Measurements from ENCODE around the gene HTR2C. TPM values are rescaled to one million over a fixed set of nuclear protein-coding genes. Genes with fewer than 3 reads are reported as not detected.

HTR2C gene
- polyA plus RNA-seq, 2 of the 4 experiments (the other 2 are of a cell fraction), result not detected

- ATAC-seq (no peak), FAIRE-seq (peak; percentile 13)
- CTCF ChIA-PET, result no interaction called here
Measured at GRCh38 chrX:114774691-114775090, 190.8 kb downstream of the HTR2C start.

GRCh38 chrX:114782925-114783324 is 199.0 kb downstream of the HTR2C start:
- ATAC-seq (no peak), DNase-seq (ENCODE audit: low read depth in 1 of 2, low spot score in 1 of 2) (no peak), FAIRE-seq (peak; percentile 23)
- POLR2A ChIA-PET, result no interaction called here
- WGBS (ENCODE audit: missing lambda C conversion rate), result 0% methylated on average over 1 of the region's 1 CpG
- CTCF ChIA-PET, result no interaction called here
- Histone ChIP-seq H3K4me1 (no peaks in the 10 kb centered on the region), H3K27ac (no peak overlapping the region), H3K9me3 (no peaks in the 10 kb centered on the region), H3K4me3 (no peak overlapping the region), H3K4me2 (no peak overlapping the region)
- TF ChIP-seq, protein P1, sequence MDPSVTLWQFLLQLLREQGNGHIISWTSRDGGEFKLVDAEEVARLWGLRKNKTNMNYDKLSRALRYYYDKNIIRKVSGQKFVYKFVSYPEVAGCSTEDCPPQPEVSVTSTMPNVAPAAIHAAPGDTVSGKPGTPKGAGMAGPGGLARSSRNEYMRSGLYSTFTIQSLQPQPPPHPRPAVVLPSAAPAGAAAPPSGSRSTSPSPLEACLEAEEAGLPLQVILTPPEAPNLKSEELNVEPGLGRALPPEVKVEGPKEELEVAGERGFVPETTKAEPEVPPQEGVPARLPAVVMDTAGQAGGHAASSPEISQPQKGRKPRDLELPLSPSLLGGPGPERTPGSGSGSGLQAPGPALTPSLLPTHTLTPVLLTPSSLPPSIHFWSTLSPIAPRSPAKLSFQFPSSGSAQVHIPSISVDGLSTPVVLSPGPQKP (IDR thresholded peaks at IDR 0.05; ENCODE audit: low read depth, low read length), result no peak
- TF ChIP-seq, protein P2, sequence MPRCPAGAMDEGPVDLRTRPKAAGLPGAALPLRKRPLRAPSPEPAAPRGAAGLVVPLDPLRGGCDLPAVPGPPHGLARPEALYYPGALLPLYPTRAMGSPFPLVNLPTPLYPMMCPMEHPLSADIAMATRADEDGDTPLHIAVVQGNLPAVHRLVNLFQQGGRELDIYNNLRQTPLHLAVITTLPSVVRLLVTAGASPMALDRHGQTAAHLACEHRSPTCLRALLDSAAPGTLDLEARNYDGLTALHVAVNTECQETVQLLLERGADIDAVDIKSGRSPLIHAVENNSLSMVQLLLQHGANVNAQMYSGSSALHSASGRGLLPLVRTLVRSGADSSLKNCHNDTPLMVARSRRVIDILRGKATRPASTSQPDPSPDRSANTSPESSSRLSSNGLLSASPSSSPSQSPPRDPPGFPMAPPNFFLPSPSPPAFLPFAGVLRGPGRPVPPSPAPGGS (IDR thresholded peaks at IDR 0.05), result no peak
- TF ChIP-seq GATA3 (IDR thresholded peaks at IDR 0.05; ENCODE audit: borderline replicate concordance) (no peak), KDM1A (IDR thresholded peaks at IDR 0.05; ENCODE audit: low read depth) (no peak), MAX (IDR thresholded peaks at IDR 0.05) (no peak), MAZ (IDR thresholded peaks at IDR 0.05; ENCODE audit: borderline replicate concordance, low read depth, low read length) (no peak), NPAS2 (CRISPR knock-in tag; IDR thresholded peaks at IDR 0.05; ENCODE audit: borderline replicate concordance) (no peak), CHD4 (IDR thresholded peaks at IDR 0.05; ENCODE audit: borderline replicate concordance) (no peak), CBX8 (IDR thresholded peaks at IDR 0.05) (no peak), ZFP36 (IDR thresholded peaks at IDR 0.05; ENCODE audit: borderline replicate concordance, partially characterized antibody) (no peak), ZC3H11A (IDR thresholded peaks at IDR 0.05) (no peak), FOSB (CRISPR knock-in tag; IDR thresholded peaks at IDR 0.05) (no peak), TFCP2L1 (CRISPR knock-in tag; IDR thresholded peaks at IDR 0.05) (no peak), JUNB (IDR thresholded peaks at IDR 0.05) (no peak)

More at GRCh38 chrX:114774691-114775090, 190.8 kb downstream of the HTR2C start:
- POLR2A ChIA-PET, result no interaction called here
- Histone ChIP-seq H3K4me2 (no peak overlapping the region), H3K27ac (no peak overlapping the region), H3K4me1 (no peaks in the 10 kb centered on the region), H3K4me3 (no peak overlapping the region), H3K9me3 (no peaks in the 10 kb centered on the region)
- no peak for DNase-seq (ENCODE audit: low read depth in 1 of 2, low spot score in 1 of 2)
- WGBS (ENCODE audit: missing lambda C conversion rate), result 17% methylated on average over 1 of the region's 1 CpG
- TF ChIP-seq HMGXB4 (CRISPR knock-in tag; IDR thresholded peaks at IDR 0.05; ENCODE audit: borderline replicate concordance) (no peak), ZSCAN20 (CRISPR knock-in tag; IDR thresholded peaks at IDR 0.05) (no peak), CBX2 (IDR thresholded peaks at IDR 0.05; ENCODE audit: borderline replicate concordance, low read depth) (no peak)

GRCh38 chrX:114787061-114787460 is 203.2 kb downstream of the HTR2C start:
- CTCF ChIA-PET, result no interaction called here
- H3K9me3 ChIP-seq, result no peaks in the 10 kb centered on the region
- WGBS (ENCODE audit: missing lambda C conversion rate), result 60% methylated on average over 3 of the region's 3 CpGs
- no peaks in the 10 kb centered on the region for H3K4me1 ChIP-seq
- H3K27ac ChIP-seq, result no peak overlapping the region
- TF ChIP-seq FOXS1 (CRISPR knock-in tag; IDR thresholded peaks at IDR 0.05) (no peak), MAFK (IDR thresholded peaks at IDR 0.05; ENCODE audit: partially characterized antibody) (no peak), ESRRA (IDR thresholded peaks at IDR 0.05; ENCODE audit: borderline replicate concordance, low read length) (no peak), ZNF302 (CRISPR knock-in tag; IDR thresholded peaks at IDR 0.05) (no peak), CBX8 (IDR thresholded peaks at IDR 0.05) (no peak), RFX5 (IDR thresholded peaks at IDR 0.05) (no peak), HDAC2 (IDR thresholded peaks at IDR 0.05) (no peak), RCOR1 (IDR thresholded peaks at IDR 0.05; ENCODE audit: low read depth, low read length) (no peak), PBX3 (IDR thresholded peaks at IDR 0.05) (no peak), SREBF2 (IDR thresholded peaks at IDR 0.05) (no peak), TP53 (CRISPR knock-in tag; IDR thresholded peaks at IDR 0.05) (no peak), POLR2A (IDR thresholded peaks at IDR 0.05; ENCODE audit: low read length) (no peak), POLR2AphosphoS2 (conservative IDR thresholded peaks at IDR 0.05; ENCODE audit: low read length) (no peak), EHMT2 (IDR thresholded peaks at IDR 0.05; ENCODE audit: low read depth) (no peak)
- TF ChIP-seq, protein P3, sequence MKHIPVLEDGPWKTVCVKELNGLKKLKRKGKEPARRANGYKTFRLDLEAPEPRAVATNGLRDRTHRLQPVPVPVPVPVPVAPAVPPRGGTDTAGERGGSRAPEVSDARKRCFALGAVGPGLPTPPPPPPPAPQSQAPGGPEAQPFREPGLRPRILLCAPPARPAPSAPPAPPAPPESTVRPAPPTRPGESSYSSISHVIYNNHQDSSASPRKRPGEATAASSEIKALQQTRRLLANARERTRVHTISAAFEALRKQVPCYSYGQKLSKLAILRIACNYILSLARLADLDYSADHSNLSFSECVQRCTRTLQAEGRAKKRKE (CRISPR knock-in tag; IDR thresholded peaks at IDR 0.05; ENCODE audit: low read depth), result no peak
- TF ChIP-seq, protein P4, sequence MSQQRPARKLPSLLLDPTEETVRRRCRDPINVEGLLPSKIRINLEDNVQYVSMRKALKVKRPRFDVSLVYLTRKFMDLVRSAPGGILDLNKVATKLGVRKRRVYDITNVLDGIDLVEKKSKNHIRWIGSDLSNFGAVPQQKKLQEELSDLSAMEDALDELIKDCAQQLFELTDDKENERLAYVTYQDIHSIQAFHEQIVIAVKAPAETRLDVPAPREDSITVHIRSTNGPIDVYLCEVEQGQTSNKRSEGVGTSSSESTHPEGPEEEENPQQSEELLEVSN (IDR thresholded peaks at IDR 0.05; ENCODE audit: borderline replicate concordance, low read depth), result no peak
- POLR2A ChIA-PET, result no interaction called here
- H3K4me2 ChIP-seq, result no peak overlapping the region
- no peak overlapping the region for H3K4me3 ChIP-seq
- DNase-seq (ENCODE audit: low read depth in 1 of 2, low spot score in 1 of 2), result no peak
- no peak for ATAC-seq
- FAIRE-seq, result no peak

Data from A549 (cell line).